Measurements from ENCODE around the gene PTPN14. TPM values are rescaled to one million over a fixed set of nuclear protein-coding genes. Genes with fewer than 3 reads are reported as not detected.

Gene PTPN14
- total RNA-seq, 1 experiment from 2014 or later = 37.5 TPM

DNA sequence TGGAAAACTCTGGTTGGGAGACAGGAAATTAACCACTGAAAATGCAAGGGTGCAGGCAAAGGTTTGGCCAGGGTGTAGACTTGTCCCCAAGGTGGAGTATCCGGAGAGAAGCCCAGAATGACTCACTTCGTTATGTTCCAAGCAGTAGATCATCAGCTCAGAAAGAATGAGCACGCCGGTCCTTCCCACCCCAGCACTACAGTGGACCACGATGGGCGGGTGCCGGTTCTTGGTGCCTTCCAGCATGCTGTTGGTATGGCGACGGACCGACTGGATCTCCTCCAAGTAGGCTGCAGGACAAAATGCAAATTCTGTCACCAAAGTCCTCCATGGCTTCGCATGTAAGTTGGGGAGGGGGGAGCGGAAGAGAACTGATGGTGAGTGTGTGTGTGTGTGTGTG lies 187.0 kb downstream of the PTPN14 start:
- Histone ChIP-seq H3K79me2 (ENCODE audit: insufficient read depth, low read length) (no peaks in the 10 kb centered on the region), H3K4me1 (ENCODE audit: control insufficient read depth in 1 of 2, insufficient read depth in 2 of 2, low read length in 2 of 2) (no peaks in the 10 kb centered on the region), H2AFZ (ENCODE audit: low read depth, low read length, poor library complexity, severe bottlenecking) (no peak overlapping the region), H3K9me3 (ENCODE audit: control insufficient read depth in 1 of 2, insufficient read depth in 1 of 2, low read depth in 1 of 2, low read length in 2 of 2) (no peaks in the 10 kb centered on the region), H3K27me3 (ENCODE audit: insufficient read depth, low read length) (no peaks in the 10 kb centered on the region), H3K9me2 (ENCODE audit: insufficient read depth) (no peaks in the 10 kb centered on the region), H3K4me2 (ENCODE audit: low read length) (no peak overlapping the region), H4K20me1 (ENCODE audit: insufficient read depth) (0 out of 2 replicates have a peak, but pooled peaks cover 3% of the 10 kb centered on the region), H3K27ac (ENCODE audit: low read depth, low read length) (no peak overlapping the region), H3K36me3 (ENCODE audit: control insufficient read depth in 1 of 2, insufficient read depth in 2 of 2, low read length in 2 of 2) (peaks cover 7 to 10% of the 10 kb centered on the region in 2 experiments; a peak in 2 of 4 replicates), H3K9ac (ENCODE audit: low read length) (no peak overlapping the region), H3K4me3 (replicated peaks in 1 of 2; ENCODE audit: low read depth in 1 of 2, low read length in 2 of 2) (no peak overlapping the region)
- ChIA-PET POLR2A (no interaction called here), RAD21 (ENCODE audit: low non-redundant PET in 1 of 2, low total read pairs in 2 of 2, uncharacterized antibody in 2 of 2, unreplicated experiment in 2 of 2) (no interaction called here), CTCF (no interaction called here)
- no peak for ATAC-seq
- no TSS peak for BruUV-seq (replicated peaks)
- intact Hi-C loops (cut with micrococcal nuclease) = no loop called here
- TF ChIP-seq POLR2AphosphoS5 (IDR thresholded peaks at IDR 0.05; ENCODE audit: low read depth, low read length) (no peak), ZNF274 (IDR thresholded peaks at IDR 0.05; ENCODE audit: low read depth, low read length) (no peak), CTCF (IDR thresholded peaks at IDR 0.05 in 2 of 3, conservative IDR thresholded peaks at IDR 0.05 in 1 of 3; ENCODE audit: borderline replicate concordance in 1 of 3, insufficient read depth in 1 of 3, low read depth in 2 of 3, low read length in 2 of 3) (no peak), JUND (IDR thresholded peaks at IDR 0.05) (no peak), ZFX (IDR thresholded peaks at IDR 0.05) (no peak), MAX (IDR thresholded peaks at IDR 0.05) (no peak), REST (IDR thresholded peaks at IDR 0.05; ENCODE audit: low read depth) (no peak), CEBPB (IDR thresholded peaks at IDR 0.05; ENCODE audit: low read depth) (no peak), EZH2phosphoT487 (IDR thresholded peaks at IDR 0.05; ENCODE audit: borderline replicate concordance) (no peak), SP1 (IDR thresholded peaks at IDR 0.05; ENCODE audit: low read depth) (no peak), SRF (IDR thresholded peaks at IDR 0.05; ENCODE audit: low read depth) (no peak), FOSL1 (IDR thresholded peaks at IDR 0.05; ENCODE audit: low read depth) (no peak), EZH2 (IDR thresholded peaks at IDR 0.05) (no peak), RAD21 (IDR thresholded peaks at IDR 0.05; ENCODE audit: low read depth) (no peak), SIN3A (IDR thresholded peaks at IDR 0.05; ENCODE audit: low read depth) (no peak), YY1 (IDR thresholded peaks at IDR 0.05; ENCODE audit: extremely low read depth, insufficient replicate concordance, low read depth, low read length) (no peak), ELF1 (IDR thresholded peaks at IDR 0.05; ENCODE audit: borderline replicate concordance, low read depth) (no peak), CBX3 (IDR thresholded peaks at IDR 0.05; ENCODE audit: low read depth) (no peak), TCF7L2 (IDR thresholded peaks at IDR 0.05; ENCODE audit: borderline replicate concordance, extremely low read depth, insufficient read depth, insufficient read length) (no peak)
- TF ChIP-seq, protein P1, sequence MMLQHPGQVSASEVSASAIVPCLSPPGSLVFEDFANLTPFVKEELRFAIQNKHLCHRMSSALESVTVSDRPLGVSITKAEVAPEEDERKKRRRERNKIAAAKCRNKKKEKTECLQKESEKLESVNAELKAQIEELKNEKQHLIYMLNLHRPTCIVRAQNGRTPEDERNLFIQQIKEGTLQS (IDR thresholded peaks at IDR 0.05) = no peak
- no peak for DNase-seq (ENCODE audit: low read depth, low spot score)
